H1 (cell line): ENCODE results near the gene CEP85. TPM values are rescaled to one million over a fixed set of nuclear protein-coding genes. Genes with fewer than 3 reads are reported as not detected.

Source experiments
- BACH1 ChIP-seq: IDR thresholded peaks from 2 replicates; pipeline ENCODE4 v1.6.1; 2012; ENCODE audit warnings: low read length, improper control_type of control experiment
- CREB1 ChIP-seq: IDR thresholded peaks from 2 replicates; pipeline ENCODE4 v1.6.1; 2012; ENCODE audit warnings: inconsistent platforms
- SAP30 ChIP-seq: fragments of 300-600 bp; sonication (generic); IDR thresholded peaks from 2 replicates; pipeline ENCODE4 v1.7.1; 2012; ENCODE audit warnings: low read length, moderate library complexity, mild to moderate bottlenecking, inconsistent platforms; ENCODE audit not compliant: insufficient read depth, insufficient replicate concordance
- SIRT6 ChIP-seq: IDR thresholded peaks from one replicate; pipeline ENCODE4 v1.7.1; 2012; ENCODE audit warnings: low read length, inconsistent platforms
- polyA plus RNA-seq, 7 experiments: library from polyadenylated mRNA; depleted of rRNA in 3 of 7; stranded (reverse) in 5 of 7; unstranded in 2 of 7; fragments of >200 nt in 5 of 7; fragments of 200-250 nt in 2 of 7; gene quantifications; 1 replicate in 5 of 7; 2 replicates in 1 of 7; 4 replicates in 1 of 7; pipeline versions ENCODE4 v1.2.1 to v1.2.3, GENCODE V29; 2011 to 2013; ENCODE audit warnings: missing spikeins in 2 of 7, mixed read lengths in 2 of 7
- total RNA-seq: library from RNA; stranded (reverse); fragmentation: NEBNext Ultra II Directional; extraction: Animal tissue kit (Norgen Biotek cat#: 25700); gene quantifications from 2 replicates; pipeline ENCODE4 v1.2.1, GENCODE V29; 2021
- TF ChIP-seq, protein P1 (sequence below): IDR thresholded peaks from 2 replicates; pipeline ENCODE4 v1.6.1; 2011; ENCODE audit warnings: low read depth, mild to moderate bottlenecking, low read length; ENCODE audit not compliant: insufficient read depth
- TF ChIP-seq, protein P2 (sequence below), 3 experiments: IDR thresholded peaks; 1 replicate in 2 of 3; 2 replicates in 1 of 3; pipeline versions ENCODE4 v1.5.1 to v1.6.1; 2011; ENCODE audit warnings: low read length in 3 of 3, mild to moderate bottlenecking in 3 of 3, inconsistent platforms in 2 of 3, low read depth in 1 of 3, moderate library complexity in 1 of 3; ENCODE audit not compliant: insufficient read depth in 1 of 3; ENCODE audit errors: control extremely low read depth in 1 of 3
- TF ChIP-seq, protein P3 (sequence below): IDR thresholded peaks from 2 replicates; pipeline ENCODE4 v1.6.1; 2012; ENCODE audit warnings: inconsistent platforms

CEP85 gene
- total and polyA plus RNA-seq, 2 of the 8 experiments (the other 6 are each of a cell fraction or from before 2014, with no cell fraction given) = 40.4 to 43.7 TPM

DNA sequence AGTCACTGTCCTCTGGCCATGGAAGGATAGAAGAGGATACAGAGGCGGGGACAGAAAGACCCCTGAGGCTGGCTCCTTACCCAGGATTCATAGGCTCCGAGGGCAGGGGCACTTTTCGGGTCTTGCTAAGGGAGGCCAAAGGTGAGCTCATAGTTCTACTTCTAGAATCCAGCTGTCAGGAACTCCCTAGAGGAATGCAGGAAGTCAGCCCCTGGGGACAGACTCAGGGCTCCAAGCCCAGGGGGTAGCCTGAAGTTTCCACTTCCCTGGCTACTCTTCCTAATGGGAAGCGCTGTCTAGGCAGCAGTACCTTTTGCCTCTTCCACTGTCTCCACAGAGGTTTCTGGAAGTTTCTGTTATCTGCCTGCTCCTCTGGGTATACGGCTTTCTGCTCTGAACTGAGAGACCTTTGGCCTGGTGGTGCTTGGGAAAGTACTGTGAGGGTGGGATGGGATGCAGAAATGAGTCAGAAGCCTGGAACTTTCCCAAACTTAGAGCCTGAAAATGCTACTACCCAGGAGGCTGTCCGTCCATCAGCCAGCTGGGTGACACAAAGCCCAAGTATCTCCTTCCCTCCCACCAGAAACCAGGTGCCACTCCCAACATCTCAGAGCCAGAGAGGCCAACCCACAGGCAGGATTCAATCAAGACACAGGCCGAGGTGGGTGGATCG, 68.9 kb downstream of the CEP85 start (continued):
- TF ChIP-seq, protein P1, sequence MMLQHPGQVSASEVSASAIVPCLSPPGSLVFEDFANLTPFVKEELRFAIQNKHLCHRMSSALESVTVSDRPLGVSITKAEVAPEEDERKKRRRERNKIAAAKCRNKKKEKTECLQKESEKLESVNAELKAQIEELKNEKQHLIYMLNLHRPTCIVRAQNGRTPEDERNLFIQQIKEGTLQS = no peak
- TF ChIP-seq, protein P2, sequence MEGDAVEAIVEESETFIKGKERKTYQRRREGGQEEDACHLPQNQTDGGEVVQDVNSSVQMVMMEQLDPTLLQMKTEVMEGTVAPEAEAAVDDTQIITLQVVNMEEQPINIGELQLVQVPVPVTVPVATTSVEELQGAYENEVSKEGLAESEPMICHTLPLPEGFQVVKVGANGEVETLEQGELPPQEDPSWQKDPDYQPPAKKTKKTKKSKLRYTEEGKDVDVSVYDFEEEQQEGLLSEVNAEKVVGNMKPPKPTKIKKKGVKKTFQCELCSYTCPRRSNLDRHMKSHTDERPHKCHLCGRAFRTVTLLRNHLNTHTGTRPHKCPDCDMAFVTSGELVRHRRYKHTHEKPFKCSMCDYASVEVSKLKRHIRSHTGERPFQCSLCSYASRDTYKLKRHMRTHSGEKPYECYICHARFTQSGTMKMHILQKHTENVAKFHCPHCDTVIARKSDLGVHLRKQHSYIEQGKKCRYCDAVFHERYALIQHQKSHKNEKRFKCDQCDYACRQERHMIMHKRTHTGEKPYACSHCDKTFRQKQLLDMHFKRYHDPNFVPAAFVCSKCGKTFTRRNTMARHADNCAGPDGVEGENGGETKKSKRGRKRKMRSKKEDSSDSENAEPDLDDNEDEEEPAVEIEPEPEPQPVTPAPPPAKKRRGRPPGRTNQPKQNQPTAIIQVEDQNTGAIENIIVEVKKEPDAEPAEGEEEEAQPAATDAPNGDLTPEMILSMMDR (IDR thresholded peaks at IDR 0.05; ENCODE audit: control extremely low read depth in 1 of 3, insufficient read depth in 1 of 3, low read depth in 1 of 3, low read length in 3 of 3) = no peak
- no peak for TF ChIP-seq CREB1
- no peak for TF ChIP-seq SIRT6
- TF ChIP-seq SAP30 = no peak
- no peak for TF ChIP-seq BACH1
- TF ChIP-seq, protein P3, sequence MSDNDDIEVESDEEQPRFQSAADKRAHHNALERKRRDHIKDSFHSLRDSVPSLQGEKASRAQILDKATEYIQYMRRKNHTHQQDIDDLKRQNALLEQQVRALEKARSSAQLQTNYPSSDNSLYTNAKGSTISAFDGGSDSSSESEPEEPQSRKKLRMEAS = no peak
